ENCODE results near the gene FAM180A. TPM values are rescaled to one million over a fixed set of nuclear protein-coding genes. Genes with fewer than 3 reads are reported as not detected.

FAM180A gene
- total RNA-seq, 1 experiment from 2014 or later = not detected

DNA sequence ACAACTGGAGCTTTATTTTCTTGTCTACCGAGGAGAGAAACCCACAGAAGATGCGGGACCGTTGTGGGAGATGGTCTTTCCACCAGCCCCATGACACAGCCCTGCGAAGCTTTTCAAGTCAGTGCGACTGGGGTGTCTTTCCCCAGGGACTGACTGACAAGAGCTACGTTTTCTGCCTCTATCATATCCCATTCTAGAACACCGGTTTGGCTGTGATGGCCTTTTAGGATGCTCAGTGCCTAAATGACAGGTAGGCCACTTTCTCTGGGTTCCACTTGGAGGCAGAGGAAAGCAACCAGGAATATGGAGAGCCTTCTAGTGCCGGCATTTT, 37.5 kb downstream of the FAM180A start (continued):
- TF ChIP-seq MXD4 (CRISPR knock-in tag; IDR thresholded peaks at IDR 0.05; ENCODE audit: borderline replicate concordance) (no peak), ZNF396 (CRISPR knock-in tag; IDR thresholded peaks at IDR 0.05; ENCODE audit: borderline replicate concordance) (no peak), NR1H2 (CRISPR knock-in tag; IDR thresholded peaks at IDR 0.05) (no peak)

- H3K27ac Mint-ChIP-seq = no peak overlapping the region
These were observed 38.0 kb downstream of the FAM180A start for GRCh38 chr7:135710417-135711138.

GRCh38 chr7:135709508-135709907, 39.1 kb downstream of the FAM180A start:
- H3K27ac Mint-ChIP-seq = no peak overlapping the region
- TF ChIP-seq NFATC4 (CRISPR knock-in tag; IDR thresholded peaks at IDR 0.05) (no peak), ZNF219 (CRISPR knock-in tag; IDR thresholded peaks at IDR 0.05; ENCODE audit: borderline replicate concordance) (no peak), PRRX2 (CRISPR knock-in tag; IDR thresholded peaks at IDR 0.05) (no peak), ZNF671 (CRISPR knock-in tag; IDR thresholded peaks at IDR 0.05) (no peak), TEAD4 (CRISPR knock-in tag; IDR thresholded peaks at IDR 0.05) (no peak), ZNF512 (CRISPR knock-in tag; IDR thresholded peaks at IDR 0.05; ENCODE audit: borderline replicate concordance) (no peak), ZNF232 (CRISPR knock-in tag; IDR thresholded peaks at IDR 0.05) (no peak), FOXK1 (CRISPR knock-in tag; IDR thresholded peaks at IDR 0.05) (no peak), MYBL2 (CRISPR knock-in tag; IDR thresholded peaks at IDR 0.05) (no peak), GRHL2 (CRISPR knock-in tag; IDR thresholded peaks at IDR 0.05; ENCODE audit: insufficient replicate concordance, severe bottlenecking) (no peak), ZNF416 (CRISPR knock-in tag; IDR thresholded peaks at IDR 0.05) (no peak)
- TF ChIP-seq, protein P1, sequence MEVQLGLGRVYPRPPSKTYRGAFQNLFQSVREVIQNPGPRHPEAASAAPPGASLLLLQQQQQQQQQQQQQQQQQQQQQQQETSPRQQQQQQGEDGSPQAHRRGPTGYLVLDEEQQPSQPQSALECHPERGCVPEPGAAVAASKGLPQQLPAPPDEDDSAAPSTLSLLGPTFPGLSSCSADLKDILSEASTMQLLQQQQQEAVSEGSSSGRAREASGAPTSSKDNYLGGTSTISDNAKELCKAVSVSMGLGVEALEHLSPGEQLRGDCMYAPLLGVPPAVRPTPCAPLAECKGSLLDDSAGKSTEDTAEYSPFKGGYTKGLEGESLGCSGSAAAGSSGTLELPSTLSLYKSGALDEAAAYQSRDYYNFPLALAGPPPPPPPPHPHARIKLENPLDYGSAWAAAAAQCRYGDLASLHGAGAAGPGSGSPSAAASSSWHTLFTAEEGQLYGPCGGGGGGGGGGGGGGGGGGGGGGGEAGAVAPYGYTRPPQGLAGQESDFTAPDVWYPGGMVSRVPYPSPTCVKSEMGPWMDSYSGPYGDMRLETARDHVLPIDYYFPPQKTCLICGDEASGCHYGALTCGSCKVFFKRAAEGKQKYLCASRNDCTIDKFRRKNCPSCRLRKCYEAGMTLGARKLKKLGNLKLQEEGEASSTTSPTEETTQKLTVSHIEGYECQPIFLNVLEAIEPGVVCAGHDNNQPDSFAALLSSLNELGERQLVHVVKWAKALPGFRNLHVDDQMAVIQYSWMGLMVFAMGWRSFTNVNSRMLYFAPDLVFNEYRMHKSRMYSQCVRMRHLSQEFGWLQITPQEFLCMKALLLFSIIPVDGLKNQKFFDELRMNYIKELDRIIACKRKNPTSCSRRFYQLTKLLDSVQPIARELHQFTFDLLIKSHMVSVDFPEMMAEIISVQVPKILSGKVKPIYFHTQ (CRISPR knock-in tag; IDR thresholded peaks at IDR 0.05) = no peak
- TF ChIP-seq, protein P2, sequence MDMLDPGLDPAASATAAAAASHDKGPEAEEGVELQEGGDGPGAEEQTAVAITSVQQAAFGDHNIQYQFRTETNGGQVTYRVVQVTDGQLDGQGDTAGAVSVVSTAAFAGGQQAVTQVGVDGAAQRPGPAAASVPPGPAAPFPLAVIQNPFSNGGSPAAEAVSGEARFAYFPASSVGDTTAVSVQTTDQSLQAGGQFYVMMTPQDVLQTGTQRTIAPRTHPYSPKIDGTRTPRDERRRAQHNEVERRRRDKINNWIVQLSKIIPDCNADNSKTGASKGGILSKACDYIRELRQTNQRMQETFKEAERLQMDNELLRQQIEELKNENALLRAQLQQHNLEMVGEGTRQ (CRISPR knock-in tag; IDR thresholded peaks at IDR 0.05) = no peak
- H3K9me3 Mint-ChIP-seq = no peaks in the 10 kb centered on the region
- POLR2A ChIA-PET = no interaction called here
- H3K36me3 Mint-ChIP-seq = no peaks in the 10 kb centered on the region
- peaks cover 22% of the 10 kb centered on the region for H3K4me1 Mint-ChIP-seq
- H3K27me3 Mint-ChIP-seq (ENCODE audit: low read depth) = no peaks in the 10 kb centered on the region
- DNase-seq (ENCODE audit: low spot score) = no peak
- ATAC-seq = no peak
- CTCF ChIA-PET = interaction anchor here (1.4 to 2.4 kb wide), 3 partner anchors 11 to 435 kb away, joined by 3 to 15 read pairs (median 8); no protein-coding TSS in a partner anchor
- H3K4me3 Mint-ChIP-seq = no peak overlapping the region

More at GRCh38 chr7:135710417-135711138, 38.0 kb downstream of the FAM180A start:
- Mint-ChIP-seq H3K4me1 (peaks cover 22% of the 10 kb centered on the region), H3K36me3 (no peaks in the 10 kb centered on the region), H3K9me3 (no peaks in the 10 kb centered on the region), H3K4me3 (no peak overlapping the region; the same call in 1 of the 2 replicates), H3K27me3 (ENCODE audit: low read depth) (no peaks in the 10 kb centered on the region)
- ATAC-seq (peak; percentile 40), DNase-seq (ENCODE audit: low spot score) (peak; percentile 31)
- ChIA-PET POLR2A (no interaction called here), CTCF (interaction anchor here (0.6 to 3.5 kb wide), 30 partner anchors 9 to 1255 kb away, joined by 3 to 49 read pairs (median 6); partner anchors contain the start of genes SLC13A4 and STMP1)
- TF ChIP-seq, protein P3, sequence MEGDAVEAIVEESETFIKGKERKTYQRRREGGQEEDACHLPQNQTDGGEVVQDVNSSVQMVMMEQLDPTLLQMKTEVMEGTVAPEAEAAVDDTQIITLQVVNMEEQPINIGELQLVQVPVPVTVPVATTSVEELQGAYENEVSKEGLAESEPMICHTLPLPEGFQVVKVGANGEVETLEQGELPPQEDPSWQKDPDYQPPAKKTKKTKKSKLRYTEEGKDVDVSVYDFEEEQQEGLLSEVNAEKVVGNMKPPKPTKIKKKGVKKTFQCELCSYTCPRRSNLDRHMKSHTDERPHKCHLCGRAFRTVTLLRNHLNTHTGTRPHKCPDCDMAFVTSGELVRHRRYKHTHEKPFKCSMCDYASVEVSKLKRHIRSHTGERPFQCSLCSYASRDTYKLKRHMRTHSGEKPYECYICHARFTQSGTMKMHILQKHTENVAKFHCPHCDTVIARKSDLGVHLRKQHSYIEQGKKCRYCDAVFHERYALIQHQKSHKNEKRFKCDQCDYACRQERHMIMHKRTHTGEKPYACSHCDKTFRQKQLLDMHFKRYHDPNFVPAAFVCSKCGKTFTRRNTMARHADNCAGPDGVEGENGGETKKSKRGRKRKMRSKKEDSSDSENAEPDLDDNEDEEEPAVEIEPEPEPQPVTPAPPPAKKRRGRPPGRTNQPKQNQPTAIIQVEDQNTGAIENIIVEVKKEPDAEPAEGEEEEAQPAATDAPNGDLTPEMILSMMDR (IDR thresholded peaks at IDR 0.05) = peak; percentile 92
- no peak for TF ChIP-seq GABPB1 (CRISPR knock-in tag; IDR thresholded peaks at IDR 0.05)

Data from WTC11 (cell line).